GM23338 (cell line): Measurements from ENCODE around the gene APPBP2. TPM values are rescaled to one million over a fixed set of nuclear protein-coding genes. Genes with fewer than 3 reads are reported as not detected.

Source experiments
- ATAC-seq: fragments of 200-7000 bp; cut with Tn5 transposase; 3 replicates; pipeline ENCODE4 v1.9.1; 2020
- DNase-seq: peaks from one replicate; pipeline ENCODE4 v3.0.0-alpha.2; 2015; ENCODE audit warnings: low spot score
- H2AFZ ChIP-seq: fragments of 200-600 bp; sonication (generic); 2 replicates; pipeline ENCODE4 v1.8.0; 2016; ENCODE audit warnings: antibody characterized with exemption, mild to moderate bottlenecking, moderate library complexity
- H3F3A ChIP-seq: fragments of 200-600 bp; sonication (generic); replicated peaks from 2 replicates; pipeline ENCODE4 v1.8.0; 2017; ENCODE audit warnings: antibody characterized with exemption, mixed run types, low read depth
- H3K27ac ChIP-seq: fragments of 200-600 bp; sonication (generic); 2 replicates; pipeline ENCODE4 v1.6.1; 2016; ENCODE audit warnings: low read depth
- H3K27me3 ChIP-seq: fragments of 200-600 bp; sonication (generic); 2 replicates; pipeline ENCODE4 v1.8.0; 2016; ENCODE audit warnings: mild to moderate bottlenecking, mixed run types, moderate library complexity; ENCODE audit not compliant: insufficient read depth
- H3K36me3 ChIP-seq: fragments of 200-600 bp; sonication (generic); 2 replicates; pipeline ENCODE4 v1.8.0; 2016; ENCODE audit warnings: mild to moderate bottlenecking; ENCODE audit not compliant: insufficient read depth
- H3K4me1 ChIP-seq: fragments of 200-600 bp; sonication (generic); 2 replicates; pipeline ENCODE4 v1.8.0; 2016; ENCODE audit warnings: mild to moderate bottlenecking, moderate library complexity; ENCODE audit not compliant: insufficient read depth
- H3K4me2 ChIP-seq: fragments of 200-600 bp; sonication (generic); 2 replicates; pipeline ENCODE4 v1.7.1; 2017; ENCODE audit warnings: mixed run types
- H3K4me3 ChIP-seq: fragments of 200-600 bp; sonication (generic); 2 replicates; pipeline ENCODE4 v1.6.1; 2016; ENCODE audit warnings: mixed run types
- H3K79me2 ChIP-seq: fragments of 200-600 bp; sonication (generic); replicated peaks from 2 replicates; pipeline ENCODE4 v1.8.0; 2017; ENCODE audit warnings: mild to moderate bottlenecking; ENCODE audit not compliant: insufficient read depth
- H3K9me2 ChIP-seq: fragments of 200-600 bp; sonication (generic); 2 replicates; pipeline ENCODE4 v1.8.0; 2017; ENCODE audit not compliant: insufficient read depth
- H4K20me1 ChIP-seq: fragments of 200-600 bp; sonication (generic); replicated peaks from 2 replicates; pipeline ENCODE4 v1.8.0; 2017; ENCODE audit warnings: mild to moderate bottlenecking; ENCODE audit not compliant: insufficient read depth
- H3K27ac Mint-ChIP-seq: 2 replicates; pipeline ENCODE4 v1.8.0; 2020; ENCODE audit warnings: inconsistent platforms, mild to moderate bottlenecking, moderate library complexity, mixed read lengths
- H3K27me3 Mint-ChIP-seq: 3 replicates; pipeline ENCODE4 v1.8.0; 2022; ENCODE audit warnings: low read depth, mild to moderate bottlenecking, moderate library complexity, mixed read lengths, inconsistent platforms; ENCODE audit not compliant: insufficient read depth, poor library complexity
- H3K36me3 Mint-ChIP-seq: 3 replicates; pipeline ENCODE4 v1.8.0; 2021; ENCODE audit warnings: low read depth, mild to moderate bottlenecking, inconsistent platforms, moderate library complexity, mixed read lengths
- H3K4me1 Mint-ChIP-seq: 3 replicates; pipeline ENCODE4 v1.8.0; 2020; ENCODE audit warnings: mild to moderate bottlenecking, inconsistent platforms, mixed read lengths
- H3K4me3 Mint-ChIP-seq: 3 replicates; pipeline ENCODE4 v1.8.0; 2021; ENCODE audit warnings: moderate library complexity, mild to moderate bottlenecking, inconsistent platforms, mixed read lengths
- H3K9me3 Mint-ChIP-seq: 3 replicates; pipeline ENCODE4 v1.8.0; 2020; ENCODE audit warnings: moderate library complexity, mild to moderate bottlenecking, inconsistent platforms, mixed read lengths
- CREB1 ChIP-seq: fragments of 250-450 bp; sonication (Bioruptor Pico); IDR thresholded peaks from 2 replicates; pipeline ENCODE4 v1.5.0; 2020; ENCODE audit warnings: low read depth, mild to moderate bottlenecking, moderate library complexity
- CTCF ChIP-seq, 2 experiments: fragments of 200-600 bp in 1 of 2; sonication (generic) in 1 of 2; conservative IDR thresholded peaks; 2 replicates each; pipeline versions ENCODE4 v1.5.1 to v1.6.1; 2016 to 2017; ENCODE audit warnings: antibody characterized with exemption in 2 of 2, low read depth in 2 of 2, mild to moderate bottlenecking in 2 of 2, moderate library complexity in 1 of 2
- ETS1 ChIP-seq: IDR thresholded peaks from 2 replicates; pipeline ENCODE4 v1.6.1; 2016; ENCODE audit warnings: antibody characterized with exemption
- EZH2 ChIP-seq: fragments of 200-600 bp; sonication (generic); IDR thresholded peaks from one replicate; pipeline ENCODE4 v1.8.0; 2017; ENCODE audit warnings: antibody characterized with exemption, mild to moderate bottlenecking, low read depth; ENCODE audit not compliant: unreplicated experiment
- EZH2phosphoT487 ChIP-seq: fragments of 200-600 bp; sonication (generic); IDR thresholded peaks from one replicate; pipeline ENCODE4 v1.8.1; 2018; ENCODE audit warnings: antibody characterized with exemption; ENCODE audit not compliant: unreplicated experiment
- NANOG ChIP-seq: IDR thresholded peaks from 2 replicates; pipeline ENCODE4 v1.6.1; 2016; ENCODE audit warnings: antibody characterized with exemption, borderline replicate concordance
- POLR2AphosphoS5 ChIP-seq: IDR thresholded peaks from 2 replicates; pipeline ENCODE4 v1.6.1; 2016; ENCODE audit warnings: antibody characterized with exemption, low read depth
- STAT1 ChIP-seq: IDR thresholded peaks from one replicate; pipeline ENCODE4 v1.6.1; 2016; ENCODE audit warnings: antibody characterized with exemption; ENCODE audit not compliant: unreplicated experiment
- ZNF114 ChIP-seq: fragments of 250-450 bp; sonication (Bioruptor Pico); IDR thresholded peaks from 2 replicates; pipeline ENCODE4 v1.5.0; 2020; ENCODE audit warnings: mild to moderate bottlenecking, moderate library complexity
- ZNF331 ChIP-seq: fragments of 250-450 bp; sonication (Bioruptor Pico); IDR thresholded peaks from 2 replicates; pipeline ENCODE4 v1.5.0; 2020; ENCODE audit warnings: low read depth, mild to moderate bottlenecking, moderate library complexity
- ZNF462 ChIP-seq: fragments of 250-450 bp; sonication (Bioruptor Pico); IDR thresholded peaks from 2 replicates; pipeline ENCODE4 v1.5.0; 2020; ENCODE audit warnings: mild to moderate bottlenecking, moderate library complexity
- polyA plus RNA-seq: library from polyadenylated mRNA; unstranded; fragments of >200 nt; fragmentation: Nextera tagmentation; extraction: Ambion mirVana; gene quantifications from 2 replicates; pipeline ENCODE4 v1.2.1, GENCODE V29; 2016
- total RNA-seq: library from RNA; depleted of rRNA; stranded (reverse); fragments of >200 nt; shearing (Covaris generic); gene quantifications from 2 replicates; pipeline ENCODE4 v1.2.3, GENCODE V29; 2014

APPBP2 gene
- total and polyA plus RNA-seq, 2 experiments from 2014 or later, result 9.3 to 15.0 TPM

- ATAC-seq (no peak), DNase-seq (no peak)
- no peaks in the 10 kb centered on the region for H3F3A ChIP-seq
- H3K79me2 ChIP-seq, result no peaks in the 10 kb centered on the region
- no peaks in the 10 kb centered on the region for H3K27me3 ChIP-seq
- H3K4me3 Mint-ChIP-seq, result no peak overlapping the region
- H3K4me1 Mint-ChIP-seq, result peaks cover 3% of the 10 kb centered on the region; the same call in 2 of the 3 replicates
- H3K4me2 ChIP-seq, result no peak overlapping the region
- peaks cover 6% of the 10 kb centered on the region; the same call in 1 of the 2 replicates for H3K4me1 ChIP-seq
- H3K9me2 ChIP-seq, result no peaks in the 10 kb centered on the region
- H3K27ac ChIP-seq, result 0 out of 2 replicates have a peak overlapping the region, but pooled peaks have one; percentile 13
- peaks cover 4% of the 10 kb centered on the region; the same call in 2 of the 3 replicates for H3K36me3 Mint-ChIP-seq
- H2AFZ ChIP-seq, result no peak overlapping the region
- H3K9me3 Mint-ChIP-seq, result peaks cover 10% of the 10 kb centered on the region; the same call in 2 of the 3 replicates
- no peaks in the 10 kb centered on the region for H4K20me1 ChIP-seq
- no peak overlapping the region for H3K4me3 ChIP-seq
- peaks cover 4% of the 10 kb centered on the region; the same call in 1 of the 2 replicates for H3K36me3 ChIP-seq
- H3K27ac Mint-ChIP-seq, result peak overlapping the region; percentile 20; the same call in 1 of the 2 replicates
- TF ChIP-seq EZH2phosphoT487 (no peak), POLR2AphosphoS5 (no peak), STAT1 (no peak), CTCF (conservative IDR thresholded peaks at IDR 0.05; ENCODE audit: low read depth in 2 of 2) (no peak), NANOG (no peak), ETS1 (no peak), CREB1 (no peak), ZNF462 (no peak), EZH2 (no peak), ZNF114 (CRISPR knock-in tag) (no peak), ZNF331 (CRISPR knock-in tag) (no peak)
- H3K27me3 Mint-ChIP-seq, result peaks cover 4% of the 10 kb centered on the region
Observed at GRCh38 chr17:60442271-60443173, 83.5 kb downstream of the APPBP2 start.
